T-helper 2 cell treated with Interferon-gamma antibody and Interleukin-4, amounts not matched to agents 100 ng/mL and 5 ng/mL, for 36 hours (primary cell): ENCODE results near the gene CORO7. TPM values are rescaled to one million over a fixed set of nuclear protein-coding genes. Genes with fewer than 3 reads are reported as not detected.
"Not testable (repeated sequence)": the region's sequence is repeated elsewhere in the genome, so short reads cannot be mapped to it uniquely, and the experiment has no call there.

ENCODE experiments used
- intact Hi-C: fragments of 100-400 bp; cut with micrococcal nuclease; formaldehyde crosslinking; loops from one replicate; pipeline ENCODE4 v1.15.1; 2023
- total RNA-seq: library from RNA; stranded (reverse); gene quantifications from 2 replicates; pipeline ENCODE4 v1.2.3, GENCODE V29; 2022

Gene CORO7
- total RNA-seq, 1 donor from 2014 or later: 200 TPM

DNA sequence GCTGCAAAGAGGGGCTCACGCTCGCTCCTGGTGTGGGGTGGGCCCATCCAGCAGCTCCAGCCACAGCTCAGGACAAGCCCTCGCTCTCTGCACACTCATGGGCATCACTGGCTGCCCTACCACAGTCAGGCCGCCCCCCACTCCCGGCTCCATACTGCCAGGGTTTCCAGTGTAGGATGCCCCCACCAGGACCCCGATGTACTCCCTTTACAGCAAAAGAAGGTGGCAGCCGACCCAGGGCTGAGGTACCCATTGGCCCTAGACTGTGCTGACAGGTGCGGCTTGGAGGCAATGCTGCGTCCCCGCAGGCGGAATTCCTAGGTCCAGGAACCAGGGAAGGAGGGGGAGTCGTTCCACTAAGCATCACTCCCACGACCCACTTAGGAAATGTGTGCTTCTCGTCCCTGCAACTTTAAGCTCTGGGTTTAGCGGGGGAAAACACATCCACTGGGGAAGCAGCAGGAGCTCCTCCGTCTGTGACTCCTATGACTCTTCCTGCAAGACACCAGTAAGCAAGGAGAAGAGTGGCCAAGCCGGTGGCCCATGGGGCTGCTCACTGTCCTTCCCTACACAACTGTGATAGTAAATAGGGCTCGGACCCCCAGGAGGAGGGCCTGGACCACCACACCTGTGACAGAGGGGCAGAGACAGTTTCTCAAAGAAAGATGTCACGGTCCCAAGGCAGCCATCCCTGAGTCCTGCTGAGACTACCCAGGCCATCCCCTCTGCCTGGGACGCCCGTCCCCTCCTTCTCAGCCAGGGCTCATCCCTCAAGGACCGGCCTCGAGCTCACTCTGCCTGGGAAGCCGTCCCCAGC lies 13.1 kb downstream of the CORO7 start:
- intact Hi-C loops: loop anchor here (5.0 kb wide), 1 partner anchor 46 kb away; no protein-coding TSS in a partner anchor

DNA sequence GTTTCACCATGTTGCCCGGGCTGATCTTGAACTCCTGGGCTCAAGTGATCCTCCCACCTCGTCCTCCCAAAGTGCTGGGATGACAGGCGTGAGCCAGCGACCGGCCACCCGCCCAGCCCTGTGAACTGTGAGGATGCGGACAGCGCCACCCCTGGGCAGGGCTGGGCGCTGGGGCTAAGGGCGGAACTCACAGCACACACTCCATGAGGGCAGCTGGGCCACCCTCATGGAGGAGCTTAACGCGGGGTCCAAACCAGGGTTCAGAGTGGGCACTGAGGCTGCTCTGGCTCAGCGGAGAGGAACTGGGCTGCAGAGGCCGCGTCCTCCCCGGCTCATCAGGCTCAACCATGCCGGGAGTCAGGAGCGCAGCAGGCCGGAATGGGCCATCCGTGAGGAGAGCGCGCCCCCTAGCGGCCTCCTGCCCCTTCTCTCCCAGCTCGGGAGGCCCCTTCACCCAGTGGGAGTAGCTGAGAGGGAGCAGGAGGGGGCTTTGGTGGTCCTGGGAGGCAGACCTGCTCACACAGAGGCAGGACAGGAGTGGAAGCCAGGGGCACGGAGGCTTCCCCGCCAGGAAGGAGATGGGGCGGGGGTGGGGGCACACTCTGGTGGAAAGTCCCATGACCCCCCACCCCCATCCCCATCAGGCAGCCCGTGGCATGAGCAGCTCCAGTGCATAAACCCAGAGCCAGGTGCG lies 13.8 kb downstream of the CORO7 start:
- intact Hi-C loops: loop anchor here (5.0 kb wide), 1 partner anchor 45 kb away; no protein-coding TSS in a partner anchor

DNA sequence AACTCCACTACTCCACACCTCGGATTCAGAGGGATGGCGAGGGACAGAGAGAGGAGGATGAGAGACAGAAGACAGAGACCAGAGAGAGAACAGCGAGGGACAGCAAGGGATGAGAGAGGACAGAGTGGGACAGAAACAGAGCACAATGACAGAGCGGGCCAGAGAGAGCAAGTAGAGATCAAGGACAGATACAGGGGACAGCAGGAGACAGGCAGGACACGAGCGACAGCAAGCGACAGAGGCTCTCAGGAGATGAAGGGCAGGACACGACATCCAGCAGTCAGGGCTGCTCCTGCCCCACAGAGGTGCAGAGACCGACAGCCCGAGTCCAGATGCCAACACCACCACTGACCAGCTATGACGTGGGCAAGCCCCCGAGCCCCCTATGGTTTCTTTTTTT lies 14.9 kb downstream of the CORO7 start:
- intact Hi-C loops: loop anchor here (5.0 kb wide), 1 partner anchor 44 kb away; no protein-coding TSS in a partner anchor

DNA sequence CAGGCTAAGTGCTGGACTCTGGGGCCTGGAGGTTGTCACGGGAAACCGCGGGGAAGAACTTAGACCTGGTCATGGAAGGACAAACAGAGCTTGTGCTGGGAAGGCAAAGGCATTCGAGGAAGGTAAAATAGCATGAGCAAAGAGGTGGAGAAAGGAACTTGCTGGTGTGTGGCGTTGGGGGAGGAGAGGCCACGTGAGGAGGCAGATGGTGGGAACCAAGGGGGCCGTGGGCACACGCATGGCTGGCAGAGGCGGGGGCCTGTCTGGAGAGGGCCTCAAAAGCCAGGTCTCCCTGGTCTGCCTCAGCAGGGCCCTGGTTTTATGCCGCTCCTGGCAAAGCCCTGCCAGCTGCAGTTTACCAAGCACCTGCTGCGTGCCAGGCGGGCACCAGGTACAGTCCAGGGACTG lies 15.3 kb downstream of the CORO7 start:
- intact Hi-C loops: loop anchor here (5.0 kb wide), 1 partner anchor 44 kb away; no protein-coding TSS in a partner anchor

DNA sequence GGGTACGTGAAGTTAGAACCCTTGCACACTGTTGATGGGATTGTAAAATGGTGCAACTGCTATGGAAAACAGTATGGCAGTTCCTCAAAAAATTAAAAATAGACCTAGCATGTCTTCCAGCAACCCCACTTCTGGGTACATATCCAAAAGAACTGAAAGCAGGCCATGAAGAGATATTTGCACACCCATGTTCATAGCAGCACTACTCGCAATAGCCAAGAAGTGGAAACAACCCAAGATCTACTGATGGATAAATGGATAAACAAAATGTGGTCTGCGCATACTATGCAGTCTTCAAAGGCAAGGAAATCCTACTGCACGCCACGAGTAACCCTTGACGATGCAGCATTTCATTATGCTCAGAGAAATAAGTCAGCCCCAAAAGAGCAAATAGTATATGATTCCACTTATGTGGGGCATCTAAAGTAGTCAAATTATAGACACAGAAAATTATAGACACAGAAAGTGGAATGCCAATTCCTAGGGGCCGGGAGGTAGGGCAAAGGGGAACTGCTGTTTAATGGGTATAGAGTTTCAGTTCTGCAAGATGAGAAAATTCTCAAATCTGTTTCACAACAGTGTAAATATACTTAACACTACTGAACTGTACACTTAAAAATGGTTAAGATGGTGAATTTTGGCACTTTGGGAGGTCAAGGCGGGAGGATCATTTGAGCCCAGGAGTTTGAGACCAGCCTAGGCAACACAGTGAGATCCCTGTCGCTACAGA lies 17.2 kb downstream of the CORO7 start:
- intact Hi-C loops: no loop called here

DNA sequence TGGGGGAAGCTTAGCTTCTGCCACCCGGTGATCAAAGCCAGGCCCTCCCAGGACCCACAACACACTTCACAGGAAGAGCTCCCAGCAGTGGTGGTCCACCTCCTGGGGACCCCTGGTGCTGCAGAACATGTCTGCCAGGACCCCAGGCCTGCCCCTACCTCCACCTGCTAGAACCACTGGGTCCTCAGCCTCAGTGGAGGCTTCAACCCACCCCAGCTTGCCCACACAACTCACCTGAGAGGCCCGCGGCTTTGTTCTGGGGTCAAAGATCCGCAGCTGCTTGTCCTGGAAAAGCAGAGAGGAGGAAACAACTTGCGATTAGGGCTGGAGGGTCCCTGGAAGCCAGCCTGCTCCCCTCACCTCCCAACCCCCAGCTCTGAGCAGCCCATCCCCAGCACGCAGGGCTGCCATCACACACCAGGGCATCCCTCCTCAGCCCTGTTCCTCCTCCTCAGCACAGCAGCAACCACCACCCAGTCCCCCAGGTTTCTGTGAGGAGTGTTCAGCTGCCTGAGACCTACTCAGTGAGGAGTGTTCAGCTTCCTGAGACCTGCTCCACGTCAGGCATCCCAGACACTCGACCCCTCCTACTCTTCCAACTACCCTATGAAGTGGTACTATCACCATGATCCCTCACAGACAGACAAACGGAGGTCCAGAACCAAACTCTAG lies 21.2 kb downstream of the CORO7 start:
- intact Hi-C loops: no loop called here

DNA sequence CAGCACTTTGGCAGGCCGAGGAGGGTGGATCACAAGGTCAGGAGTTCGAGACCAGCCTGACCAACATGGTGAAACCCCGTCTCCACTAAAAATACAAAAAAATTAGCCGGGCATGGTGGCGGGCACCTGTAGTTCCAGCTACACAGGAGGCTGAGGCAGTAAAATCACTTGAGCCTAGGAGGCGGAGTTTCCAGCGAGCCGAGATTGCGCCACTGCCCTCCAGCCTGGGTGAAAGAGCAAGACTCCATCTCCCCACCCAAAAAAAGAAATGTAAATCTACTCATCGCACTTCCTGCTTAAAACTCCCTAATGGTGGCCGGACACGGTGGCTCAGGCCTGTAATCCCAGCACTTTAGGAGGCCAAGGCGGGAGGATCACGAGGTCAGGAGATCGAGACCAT lies 22.5 kb downstream of the CORO7 start:
- intact Hi-C loops: not testable (repeated sequence)

DNA sequence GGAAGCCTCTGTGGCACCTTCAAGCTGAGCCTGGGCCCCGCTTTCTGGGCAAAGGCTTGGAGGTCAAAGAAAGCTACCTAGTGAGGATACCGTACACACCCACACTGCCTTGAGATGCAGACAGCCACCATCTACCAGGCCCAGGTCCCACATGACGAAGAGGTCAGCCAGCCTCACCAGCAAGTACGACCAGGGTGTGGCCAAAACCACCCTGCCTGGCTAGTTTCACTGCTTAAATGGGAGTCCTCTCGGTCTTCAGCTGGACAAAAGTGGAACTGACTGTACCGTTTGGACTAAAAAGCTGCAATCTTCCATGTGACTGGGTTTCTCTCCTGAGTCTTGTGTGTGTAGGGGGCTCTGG lies 23.2 kb downstream of the CORO7 start:
- intact Hi-C loops: no loop called here

DNA sequence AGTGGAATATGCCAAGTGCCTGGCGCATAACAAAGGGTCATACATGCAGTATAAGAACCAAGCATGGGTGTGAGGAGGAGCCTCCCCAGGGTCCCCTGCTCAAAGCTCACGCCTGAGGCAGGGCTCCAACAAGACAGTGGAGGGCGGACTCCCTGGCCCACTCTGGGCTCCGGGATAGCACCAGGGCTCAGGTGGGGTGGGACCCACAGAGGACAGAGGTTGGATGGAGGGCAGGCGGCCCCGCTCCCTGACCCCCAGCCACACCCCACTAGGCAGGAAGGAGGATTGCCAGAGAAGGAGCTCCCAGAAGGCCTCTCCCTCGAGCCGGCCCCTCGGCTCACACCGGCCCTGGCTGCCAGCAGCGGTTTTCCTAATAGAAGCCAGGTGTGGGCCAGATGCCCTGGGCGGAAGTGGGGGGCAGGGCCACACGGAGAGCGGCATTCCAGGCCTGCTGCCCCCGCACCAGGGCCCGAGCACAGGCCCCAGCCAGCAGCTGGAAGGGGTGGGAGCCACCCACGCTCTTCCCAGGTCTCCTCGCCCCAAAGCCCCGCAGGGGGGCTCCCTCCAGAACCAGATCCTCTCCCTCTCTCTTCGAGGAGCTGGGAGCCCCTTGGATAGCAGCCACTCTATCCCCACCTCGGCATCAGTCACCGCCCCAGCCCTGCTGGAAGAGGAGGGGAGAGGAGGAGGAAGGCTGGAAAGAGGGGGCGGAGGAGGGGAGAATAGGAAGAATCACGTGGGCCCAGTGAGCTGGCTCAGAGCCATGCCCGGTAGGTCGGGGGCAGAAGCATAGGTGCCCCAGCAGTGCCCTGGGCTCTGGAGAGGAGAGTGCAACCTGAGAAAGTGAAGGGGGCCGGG lies 23.8 kb downstream of the CORO7 start:
- intact Hi-C loops: no loop called here

DNA sequence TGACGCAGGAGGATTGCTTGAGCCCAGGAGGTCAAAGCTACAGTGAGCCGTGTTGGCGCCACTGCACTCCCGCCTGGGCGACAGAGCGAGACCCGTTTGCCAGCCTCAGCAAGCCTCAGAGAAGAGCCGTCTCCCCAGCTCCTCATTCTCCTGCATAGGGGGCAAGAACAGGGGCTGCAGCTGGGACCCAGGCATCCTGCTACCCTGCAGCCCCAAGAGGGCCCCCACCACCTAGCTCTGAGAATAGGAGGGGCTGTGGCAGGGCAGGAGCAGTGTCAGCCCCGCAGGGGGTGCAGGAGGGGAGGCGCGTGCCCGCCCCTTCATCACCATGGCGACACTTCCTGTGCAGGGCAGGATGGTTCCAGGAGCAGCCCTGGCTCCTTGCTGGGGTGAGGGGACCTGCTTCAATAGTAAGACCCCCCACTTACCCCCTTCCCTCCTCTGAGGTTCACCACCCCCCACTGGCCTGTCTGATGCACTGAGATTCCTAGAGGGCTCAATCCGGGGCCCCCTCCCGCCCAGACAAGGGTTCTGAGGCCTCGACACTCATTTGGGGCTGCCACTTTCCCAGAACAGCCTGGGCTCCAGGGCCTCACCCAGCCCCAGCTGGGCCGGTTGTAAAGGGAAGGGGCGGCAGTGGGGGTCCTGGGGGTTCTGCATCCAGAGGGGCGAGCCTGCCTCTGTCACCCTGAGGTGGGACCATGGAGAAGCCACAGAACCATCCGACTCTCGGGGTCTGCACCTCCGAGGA lies 24.6 kb downstream of the CORO7 start:
- intact Hi-C loops: no loop called here

DNA sequence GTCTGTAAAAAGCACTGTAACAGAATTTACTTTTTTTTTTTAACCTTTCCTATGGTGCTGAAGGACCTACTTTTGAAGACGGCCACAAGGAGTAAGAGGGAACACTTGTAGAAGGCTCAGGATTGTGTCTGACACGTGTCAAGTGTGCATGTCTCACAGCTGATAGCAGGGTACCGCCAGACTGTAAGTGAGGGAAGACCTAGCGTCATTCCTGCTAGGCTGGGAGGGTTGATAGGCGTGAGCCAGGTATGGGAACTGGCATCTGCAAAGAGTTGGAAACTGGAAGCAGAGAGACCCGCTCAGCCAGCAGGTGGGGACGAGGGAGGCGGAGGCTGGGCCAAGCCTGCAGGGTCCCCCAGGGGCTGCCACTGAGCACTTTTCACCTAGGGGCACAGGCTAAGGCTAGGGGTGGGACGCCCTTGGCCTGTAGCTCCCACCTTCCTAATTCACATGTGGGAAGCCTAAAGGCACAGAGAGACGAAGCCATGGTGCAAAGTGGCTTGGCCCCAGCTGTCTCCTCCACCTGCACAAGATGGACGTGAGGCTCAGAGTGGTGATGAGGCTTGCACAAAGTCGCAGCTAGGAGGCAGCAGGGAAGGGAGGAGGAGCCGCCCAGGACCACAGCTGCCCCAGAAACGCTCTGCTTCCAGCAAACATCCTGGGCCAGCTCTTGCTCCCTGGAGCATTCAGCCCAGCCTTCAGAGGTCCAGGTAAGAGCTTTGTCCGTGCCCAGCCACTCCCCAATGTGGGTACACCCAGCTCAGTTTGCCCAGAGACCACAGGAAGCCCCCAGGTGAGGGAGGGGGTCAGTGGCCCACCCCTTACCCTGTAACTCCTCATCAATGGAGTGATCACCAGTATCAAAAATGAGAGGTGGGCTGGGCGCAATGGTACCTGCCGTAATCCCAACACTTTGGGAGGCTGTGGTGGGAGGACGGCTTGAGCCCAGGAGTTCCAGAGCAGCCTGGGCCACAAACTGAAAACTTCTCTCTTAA lies 25.8 kb downstream of the CORO7 start:
- intact Hi-C loops: no loop called here

DNA sequence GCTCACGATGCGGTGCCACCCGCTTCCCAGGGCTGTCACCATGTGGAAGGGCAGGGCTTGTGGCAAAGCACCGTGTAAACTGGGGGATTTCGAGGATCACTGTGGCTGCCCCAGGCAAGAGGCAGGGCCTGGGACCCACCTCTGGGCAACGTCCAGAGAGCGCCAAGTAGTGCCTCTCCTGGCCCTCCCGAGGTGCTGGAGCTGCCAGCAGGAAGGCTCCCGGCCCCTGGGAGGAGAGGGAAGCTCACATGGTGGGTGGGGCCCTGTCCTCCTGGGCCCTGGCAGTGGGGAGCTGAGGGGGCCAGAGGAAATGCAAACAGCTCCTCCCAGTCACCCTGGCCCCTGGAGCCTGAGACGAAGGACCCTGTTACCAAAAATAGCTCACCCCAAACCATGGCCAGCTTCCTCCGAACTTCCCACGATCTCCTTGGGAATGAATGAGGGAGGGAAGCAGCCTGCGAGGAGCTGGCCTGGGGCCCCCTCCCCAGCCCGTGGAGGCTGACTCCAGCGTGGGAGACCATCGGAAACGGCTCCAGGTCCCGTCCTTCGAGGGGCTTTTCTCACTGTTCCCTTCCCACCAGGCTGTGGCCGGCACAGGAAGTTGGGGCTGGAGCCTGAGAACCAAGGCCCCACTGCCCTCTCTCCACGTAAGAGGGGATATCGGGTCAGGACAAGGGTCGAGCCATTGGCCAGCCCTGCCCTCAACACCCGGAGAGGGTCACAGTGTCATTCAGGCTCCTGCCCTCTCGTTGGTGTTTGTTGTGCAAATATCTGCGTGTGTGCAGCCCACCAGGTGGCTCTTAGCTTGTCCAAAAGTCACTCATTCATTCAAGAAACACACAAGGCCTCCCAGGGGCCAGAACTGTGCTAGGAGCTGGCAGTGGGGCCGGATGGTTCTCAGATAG lies 27.1 kb downstream of the CORO7 start:
- intact Hi-C loops: no loop called here

DNA sequence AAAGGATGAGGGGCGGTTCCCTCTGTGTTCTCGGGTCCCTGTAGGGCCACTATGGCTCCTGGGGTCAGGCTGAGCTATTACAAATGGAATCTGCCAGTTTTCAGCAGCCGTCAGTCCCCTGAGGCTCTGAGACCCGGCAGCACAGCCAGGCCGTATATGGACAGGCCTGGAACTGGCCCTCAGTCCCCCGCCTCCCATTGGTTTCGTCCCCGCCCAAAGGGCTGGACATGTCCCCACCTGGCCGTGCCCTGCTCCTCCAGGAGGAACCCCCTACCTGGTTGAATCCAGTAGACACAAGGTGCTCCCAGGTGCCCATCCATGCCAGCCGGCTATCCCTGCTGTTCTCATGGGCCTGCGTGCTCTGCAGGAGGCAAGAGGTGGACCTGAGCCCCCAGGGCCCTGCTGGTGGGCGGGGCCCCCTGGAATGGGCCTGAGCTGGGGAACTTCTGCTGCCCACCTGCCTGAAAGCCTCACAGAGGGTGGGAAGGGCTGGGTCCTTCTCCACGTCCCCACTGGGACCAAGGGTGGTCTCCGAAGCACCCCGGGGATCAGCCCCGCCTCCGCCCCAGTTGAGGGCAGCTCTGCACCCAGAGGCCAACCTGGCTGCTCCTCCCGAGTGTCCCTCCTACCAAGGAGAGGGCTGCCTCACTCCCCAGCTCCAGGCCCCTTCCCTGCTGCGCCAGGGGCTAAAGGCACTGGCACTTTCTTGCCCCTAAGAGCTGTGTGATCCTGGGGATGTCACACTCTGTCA lies 27.9 kb downstream of the CORO7 start:
- intact Hi-C loops: no loop called here

DNA sequence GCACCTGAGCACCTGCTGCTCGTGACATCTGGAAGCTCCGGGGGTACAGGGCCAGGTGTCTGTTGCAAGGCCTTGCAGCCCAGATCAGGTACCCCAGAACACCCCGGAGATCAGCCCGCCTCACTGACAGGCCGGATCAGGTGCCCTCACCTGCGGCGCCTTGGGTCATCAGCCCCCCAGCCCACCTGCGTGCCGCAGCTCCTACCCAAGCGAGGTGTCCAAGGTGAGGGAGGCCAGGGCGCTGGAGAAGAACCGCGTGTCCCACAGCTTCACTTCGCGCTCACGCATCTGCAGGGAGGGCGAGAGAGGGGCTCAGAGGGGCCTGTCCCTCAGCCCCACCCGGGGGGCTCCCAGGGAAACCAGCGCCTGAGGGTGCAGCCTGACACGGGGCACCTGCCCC lies 28.6 kb downstream of the CORO7 start:
- intact Hi-C loops: no loop called here

DNA sequence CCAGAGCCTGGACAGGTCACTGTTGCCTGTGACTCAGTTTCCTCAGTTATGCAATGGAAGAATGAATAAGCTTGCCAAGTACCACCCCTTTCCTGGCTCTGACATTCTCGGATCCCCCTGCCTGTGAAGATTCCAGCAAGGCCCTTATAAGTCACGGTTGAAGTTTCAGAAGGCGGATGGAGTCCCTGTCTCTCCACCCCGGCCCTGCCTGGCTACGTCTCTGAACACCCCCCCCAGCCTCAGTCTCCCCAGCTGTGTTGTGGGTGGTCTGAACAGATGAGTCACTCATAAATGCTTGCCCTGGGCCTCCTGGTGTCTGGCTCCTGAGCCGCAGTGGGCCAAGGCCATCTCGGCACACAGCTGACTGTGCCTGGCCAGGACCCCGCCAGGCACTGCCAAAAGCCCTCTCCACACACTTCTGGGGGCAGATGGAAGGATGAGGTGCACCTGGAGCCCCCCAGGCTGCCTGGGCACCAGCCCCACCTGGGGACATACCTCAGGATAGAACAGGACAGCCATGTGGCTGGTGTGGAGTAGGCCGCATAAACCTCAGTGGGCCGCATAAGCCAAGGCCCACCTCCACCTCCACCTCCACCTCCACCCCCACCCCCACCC lies 29.3 kb downstream of the CORO7 start:
- intact Hi-C loops: no loop called here

DNA sequence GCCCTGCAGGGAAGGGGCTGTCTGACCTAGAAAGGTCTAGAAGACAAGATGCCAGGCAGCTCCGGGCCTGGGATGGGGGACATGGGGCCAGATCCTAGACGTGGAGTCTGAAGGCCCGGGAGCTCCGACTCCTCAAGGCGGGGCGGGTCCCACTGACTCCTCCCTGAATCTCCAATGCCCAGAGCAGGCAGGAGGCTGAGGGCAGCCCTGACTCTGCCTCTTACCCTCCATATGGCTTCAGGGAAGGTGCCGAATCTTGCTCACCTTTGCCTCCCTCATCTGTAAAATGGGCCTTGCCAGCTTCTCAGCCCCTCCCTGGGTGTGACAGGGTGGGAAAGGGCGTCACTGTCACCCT lies 30.0 kb downstream of the CORO7 start:
- intact Hi-C loops: no loop called here
